Measurements from ENCODE around the gene LHX6. TPM values are rescaled to one million over a fixed set of nuclear protein-coding genes. Genes with fewer than 3 reads are reported as not detected.

LHX6 gene
- polyA plus RNA-seq, 1 donor from 2014 or later, result 0.14 TPM

GRCh38 chr9:122209451-122209850, 19.3 kb downstream of the LHX6 start:
- Histone ChIP-seq H3K27ac (ENCODE audit: low read length) (no peak overlapping the region), H4K20me1 (ENCODE audit: insufficient read depth) (no peaks in the 10 kb centered on the region), H3K79me2 (replicated peaks; ENCODE audit: insufficient read depth, low read length) (no peaks in the 10 kb centered on the region), H3K36me3 (ENCODE audit: insufficient read depth, low read length) (no peaks in the 10 kb centered on the region), H3K4me3 (ENCODE audit: low read length) (no peak overlapping the region), H3K9me2 (ENCODE audit: insufficient read depth, low read length) (no peaks in the 10 kb centered on the region), H3K9me3 (ENCODE audit: low read length) (no peaks in the 10 kb centered on the region), H3K27me3 (ENCODE audit: insufficient read depth, low read depth, low read length) (peaks cover 50% of the 10 kb centered on the region), H3K9ac (ENCODE audit: low read length) (no peak overlapping the region), H3F3A (ENCODE audit: insufficient read depth, low read length, poor library complexity, severe bottlenecking) (no peaks in the 10 kb centered on the region), H3K4me2 (ENCODE audit: low read length) (no peak overlapping the region), H2AFZ (ENCODE audit: low read depth, low read length) (no peak overlapping the region)
- no peak for TF ChIP-seq RAD21 (conservative IDR thresholded peaks at IDR 0.05)

- H3K4me3 ChIP-seq (ENCODE audit: low read length), result no peak overlapping the region
- TF ChIP-seq POLR2AphosphoS5 (IDR thresholded peaks at IDR 0.05), result no peak
- TF ChIP-seq CTCF (IDR thresholded peaks at IDR 0.05; ENCODE audit: poor library complexity, severe bottlenecking), result no peak
- TF ChIP-seq REST (IDR thresholded peaks at IDR 0.05; ENCODE audit: borderline replicate concordance), result no peak
- TF ChIP-seq MXI1 (conservative IDR thresholded peaks at IDR 0.05; ENCODE audit: poor library complexity, severe bottlenecking), result no peak
- TF ChIP-seq TAF1 (IDR thresholded peaks at IDR 0.05; ENCODE audit: low read depth), result no peak
- TF ChIP-seq RAD21 (conservative IDR thresholded peaks at IDR 0.05), result no peak
- TF ChIP-seq EP300 (conservative IDR thresholded peaks at IDR 0.05; ENCODE audit: poor library complexity, severe bottlenecking), result no peak
- TF ChIP-seq EZH2 (IDR thresholded peaks at IDR 0.05; ENCODE audit: borderline replicate concordance, insufficient read depth, low read length, poor library complexity, severe bottlenecking), result no peak
- TF ChIP-seq SMC3 (conservative IDR thresholded peaks at IDR 0.05; ENCODE audit: poor library complexity), result no peak
Measured at GRCh38 chr9:122207096-122207495, 21.7 kb downstream of the LHX6 start.

More at GRCh38 chr9:122207096-122207495, 21.7 kb downstream of the LHX6 start:
- Histone ChIP-seq H3K9ac (ENCODE audit: low read length) (no peak overlapping the region), H3K27ac (ENCODE audit: low read length) (no peak overlapping the region), H3K79me2 (replicated peaks; ENCODE audit: insufficient read depth, low read length) (no peaks in the 10 kb centered on the region), H3K27me3 (ENCODE audit: insufficient read depth, low read depth, low read length) (peaks cover 26% of the 10 kb centered on the region), H3K9me2 (ENCODE audit: insufficient read depth, low read length) (no peaks in the 10 kb centered on the region), H3K36me3 (ENCODE audit: insufficient read depth, low read length) (no peaks in the 10 kb centered on the region), H3K9me3 (ENCODE audit: low read length) (no peaks in the 10 kb centered on the region), H4K20me1 (ENCODE audit: insufficient read depth) (no peaks in the 10 kb centered on the region), H3K4me2 (ENCODE audit: low read length) (no peak overlapping the region), H2AFZ (ENCODE audit: low read depth, low read length) (no peak overlapping the region), H3F3A (ENCODE audit: insufficient read depth, low read length, poor library complexity, severe bottlenecking) (no peaks in the 10 kb centered on the region)
